NCI-H1105 treated with DMSO at 0.1 percent for 48 hours (cell line): ENCODE measurements around the gene R3HDM4.
A peak's percentile ranks its signal among the peaks of the same experiment; 100 is the strongest.

Source experiments
- DNase-seq: peaks from one replicate; lab custom pipeline; 2025; lab: John Stamatoyannopoulos, UW

Gene R3HDM4

GRCh38 chr19:912181-913079 is 589 bp downstream of the R3HDM4 start:
- DNase-seq: no peak

GRCh38 chr19:911197-912033 is 1.6 kb downstream of the R3HDM4 start:
- no peak for DNase-seq

GRCh38 chr19:907183-907853 is 5.7 kb downstream of the R3HDM4 start:
- no peak for DNase-seq

DNA sequence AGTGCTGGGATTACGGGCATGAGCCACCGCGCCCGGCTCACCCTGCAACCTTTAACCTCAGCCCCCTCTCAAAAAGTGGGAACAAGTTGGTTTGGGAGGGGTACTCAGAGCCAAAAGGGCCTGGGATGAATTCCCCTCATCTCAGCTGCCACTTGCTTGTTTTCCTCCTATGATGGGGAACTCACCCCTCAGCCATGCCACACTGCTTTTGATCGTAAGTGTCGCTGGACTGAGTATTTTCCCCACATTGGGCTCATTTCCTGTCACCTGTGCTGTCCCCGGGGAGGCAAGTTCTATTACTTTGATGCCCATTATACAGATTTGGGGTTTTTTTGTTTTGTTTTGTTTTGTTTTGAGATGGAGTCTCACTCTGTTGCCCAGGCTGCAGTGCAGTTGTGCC is 6.5 kb downstream of the R3HDM4 start:
- no peak for DNase-seq

- DNase-seq: no peak
Measured at GRCh38 chr19:904545-904944, 8.5 kb downstream of the R3HDM4 start.

GRCh38 chr19:903266-903797 is 9.7 kb downstream of the R3HDM4 start:
- no peak for DNase-seq

DNA sequence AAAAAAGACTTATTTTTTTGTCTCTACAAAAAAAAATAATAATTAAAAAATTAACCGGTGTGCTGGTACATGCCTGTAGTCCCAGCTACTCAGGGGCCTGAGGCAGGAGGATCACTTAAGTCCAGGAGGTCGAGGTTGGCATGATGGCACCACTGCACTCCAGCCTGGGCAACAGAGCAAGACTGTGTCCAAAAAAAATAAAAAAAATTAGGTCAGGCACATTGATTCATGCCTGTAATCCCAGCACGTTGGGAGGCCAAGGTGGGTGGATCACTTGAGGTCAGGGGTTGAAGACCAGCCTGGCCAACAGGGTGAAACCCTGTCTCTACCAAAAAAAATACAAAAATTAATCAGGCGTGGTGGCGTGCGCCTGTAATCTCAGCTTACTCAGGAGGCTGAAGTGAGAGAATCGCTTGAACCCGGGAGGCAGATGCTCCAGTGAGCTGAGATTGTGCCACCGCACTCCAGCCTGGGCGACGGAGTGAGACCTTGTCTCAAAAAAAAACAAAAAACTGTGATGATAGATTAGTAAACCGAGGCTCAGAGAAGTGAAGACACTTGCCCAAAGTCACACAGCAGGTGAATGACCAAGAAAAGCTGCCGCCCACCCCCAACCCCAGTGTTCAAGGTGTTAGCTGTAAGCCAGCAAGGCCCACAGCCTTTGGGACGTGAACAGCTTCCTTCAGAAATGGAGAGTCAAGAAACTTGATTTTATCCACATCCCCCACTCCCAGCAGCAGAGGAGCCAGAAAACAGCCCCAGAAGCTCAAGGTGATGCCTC is 10.4 kb downstream of the R3HDM4 start:
- no peak for DNase-seq

- no peak for DNase-seq
Measured at GRCh38 chr19:902093-902370, 11.0 kb downstream of the R3HDM4 start.

- DNase-seq: no peak
Measured at GRCh38 chr19:901216-902092, 11.6 kb downstream of the R3HDM4 start.

GRCh38 chr19:900302-901111 is 12.5 kb downstream of the R3HDM4 start:
- no peak for DNase-seq

DNA sequence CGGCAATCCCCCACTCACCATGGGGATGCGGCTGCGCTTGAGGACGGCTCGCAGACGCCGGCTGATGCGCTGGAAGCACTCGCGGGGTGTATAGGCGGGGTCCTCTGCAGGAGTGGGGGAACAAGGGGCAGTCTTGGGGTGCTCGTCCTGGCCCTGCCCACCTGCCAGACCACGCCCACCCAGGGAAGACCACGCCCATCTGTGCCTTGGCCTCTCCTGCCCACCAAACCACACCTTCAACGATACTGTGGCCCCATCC is 13.0 kb downstream of the R3HDM4 start:
- DNase-seq: no peak

DNA sequence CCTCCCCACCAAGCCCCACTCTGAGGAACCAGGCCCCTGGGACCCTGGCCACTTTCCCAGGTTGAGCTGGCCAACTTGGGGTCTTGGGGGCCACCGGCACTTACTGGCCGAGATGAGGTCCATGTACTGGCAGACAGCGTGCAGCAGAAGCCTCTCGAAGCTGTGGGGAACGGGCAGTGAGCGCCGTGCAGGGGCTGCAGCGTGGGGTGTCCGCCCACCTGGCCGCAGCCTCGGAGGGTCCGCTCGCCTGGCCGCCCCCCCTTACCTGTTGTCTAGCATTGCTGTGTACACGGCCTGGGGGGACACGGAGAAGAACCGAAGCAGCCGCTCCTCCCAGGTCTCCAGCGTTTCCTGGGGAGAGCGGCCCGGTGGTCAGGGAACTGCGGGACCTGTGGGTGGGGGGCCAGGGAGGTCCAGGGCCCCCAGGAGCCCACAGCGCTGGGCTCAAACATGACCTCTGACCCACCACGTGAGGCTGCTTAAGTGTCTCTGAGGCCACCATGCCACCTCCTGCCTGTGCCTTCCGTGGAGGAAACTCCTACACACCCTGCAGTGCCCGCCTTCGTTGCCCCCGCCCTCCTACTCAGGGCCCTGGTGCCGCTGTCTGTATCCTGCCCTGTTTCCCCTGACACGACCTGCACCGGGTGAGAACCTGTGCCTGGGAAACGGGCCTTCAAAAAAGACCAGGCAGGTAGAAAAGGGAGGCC is 13.5 kb downstream of the R3HDM4 start:
- no peak for DNase-seq

DNA sequence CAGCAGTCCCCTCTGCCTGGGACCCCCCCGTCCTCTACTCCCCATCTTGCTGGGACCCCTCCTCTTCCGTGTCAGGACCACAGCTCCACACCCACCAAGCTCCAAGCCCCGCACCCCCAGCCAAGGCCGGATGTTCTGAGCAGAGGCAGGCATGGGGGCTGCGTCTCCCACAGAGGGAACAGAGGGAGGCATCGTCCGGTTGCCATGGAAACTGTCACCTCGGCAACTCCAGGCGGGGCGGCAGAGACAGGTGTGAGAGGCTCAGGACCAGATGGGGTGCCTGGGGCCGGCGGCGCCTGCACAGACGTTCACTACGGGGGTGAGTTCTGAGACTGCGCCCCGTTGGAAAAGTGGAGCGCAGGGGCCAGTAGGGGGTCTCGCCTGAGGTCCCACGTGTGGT is 14.4 kb downstream of the R3HDM4 start:
- peak; percentile 72 for DNase-seq

DNA sequence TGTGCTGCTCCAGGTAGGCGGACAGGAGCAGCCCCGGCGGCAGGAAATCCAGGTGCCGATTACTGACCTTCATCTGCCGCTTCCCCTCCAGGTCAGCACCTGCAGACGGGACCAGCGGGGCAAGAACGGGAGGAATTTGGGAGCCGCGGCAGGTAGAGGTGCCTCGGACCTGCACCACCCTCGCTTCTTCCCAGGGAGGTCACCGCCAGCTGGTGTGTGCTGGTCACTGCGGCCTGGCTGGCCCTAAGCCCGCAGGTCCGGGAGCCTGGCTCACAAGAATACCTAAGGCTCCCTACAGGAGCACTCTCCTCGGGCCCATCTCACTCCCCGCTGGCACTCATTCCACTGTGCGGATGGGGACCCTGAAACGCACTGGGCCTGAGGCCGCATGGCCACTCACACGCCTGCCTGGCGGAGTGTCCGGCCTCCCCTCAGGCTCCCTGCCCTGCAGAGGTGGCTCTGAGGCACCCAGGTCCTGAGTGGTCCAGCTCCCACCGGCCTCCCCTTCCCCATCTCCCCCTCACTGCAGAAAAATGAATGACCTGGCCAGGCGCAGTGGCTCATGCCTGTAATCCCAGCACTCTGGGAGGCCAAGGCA is 15.5 kb downstream of the R3HDM4 start:
- no peak for DNase-seq

DNA sequence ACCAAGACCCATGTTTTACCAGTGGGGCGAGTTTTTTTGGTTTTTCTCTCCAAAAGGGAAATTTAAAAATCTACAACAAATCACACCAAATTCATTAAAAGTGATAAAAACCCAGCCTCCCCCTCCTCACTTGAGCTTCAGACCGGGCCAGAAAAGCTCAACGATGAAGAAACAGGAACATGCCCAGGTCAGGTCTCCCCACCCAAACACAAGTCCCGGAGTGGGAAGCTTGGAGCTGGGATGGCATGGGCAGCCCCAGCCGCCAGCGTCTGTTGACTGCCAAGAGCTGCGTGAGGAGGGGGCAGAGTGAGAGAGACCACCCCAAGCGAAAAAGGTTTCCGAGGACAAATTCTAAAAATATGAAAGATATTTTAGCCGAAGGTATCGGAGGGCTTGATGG is 16.0 kb downstream of the R3HDM4 start:
- no peak for DNase-seq

DNA sequence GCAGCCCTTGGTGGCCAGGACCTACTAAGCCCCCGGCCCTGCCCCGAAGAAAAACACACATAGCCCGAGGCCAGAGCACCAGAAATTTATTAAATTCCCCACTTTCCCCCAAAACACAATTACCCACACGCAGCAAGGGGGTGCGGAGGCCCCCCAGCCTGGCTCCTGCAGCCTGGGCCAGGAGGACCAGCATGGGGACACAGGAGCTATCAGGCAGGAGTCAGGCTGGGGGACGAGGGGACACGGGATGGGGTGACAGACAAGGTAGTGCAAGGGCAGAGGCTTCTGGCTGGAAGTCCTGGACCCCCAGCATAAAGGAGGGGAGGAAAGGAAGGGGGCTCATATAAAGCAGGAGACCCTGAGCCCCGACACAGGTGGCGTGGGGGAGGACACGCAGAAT is 16.6 kb downstream of the R3HDM4 start:
- no peak for DNase-seq

DNA sequence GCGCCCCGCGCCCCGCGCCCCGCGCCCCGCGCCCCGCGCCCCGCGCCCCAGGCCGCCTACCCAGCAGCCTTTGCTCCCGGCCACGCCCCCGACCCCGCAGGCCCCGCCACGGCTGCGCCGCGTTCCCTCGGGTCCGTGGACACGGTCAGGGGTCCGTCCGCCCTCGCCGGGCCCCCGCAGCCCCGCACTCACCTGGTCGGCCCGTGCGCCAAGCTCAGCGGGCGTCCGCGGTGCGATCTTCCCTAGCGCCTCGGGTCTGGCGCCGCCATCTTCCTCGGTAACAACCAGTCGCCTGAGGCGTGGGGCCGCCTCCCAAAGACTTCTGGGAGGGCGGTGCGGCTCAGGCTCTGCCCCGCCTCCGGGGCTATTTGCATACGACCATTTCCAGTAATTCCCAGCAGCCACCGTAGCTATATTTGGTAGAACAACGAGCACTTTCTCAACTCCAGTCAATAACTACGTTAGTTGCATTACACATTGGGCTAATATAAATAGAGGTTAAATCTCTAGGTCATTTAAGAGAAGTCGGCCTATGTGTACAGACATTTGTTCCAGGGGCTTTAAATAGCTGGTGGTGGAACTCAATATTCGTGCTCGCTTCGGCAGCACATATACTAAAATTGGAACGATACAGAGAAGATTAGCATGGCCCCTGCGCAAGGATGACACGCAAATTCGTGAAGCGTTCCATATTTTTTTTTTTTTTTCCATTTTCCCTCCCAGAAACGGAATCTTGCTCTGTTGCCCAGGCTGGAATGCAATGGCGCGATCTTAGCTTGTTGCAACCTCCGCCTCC is 19.9 kb downstream of the R3HDM4 start, which contains the start of the genes MED16 and RNU6-9:
TSS of gene MED16 (minus strand) at position 294 of the 796 bp plus-strand sequence. CDS start 2,056 bp downstream, outside the sequence.
TSS of gene RNU6-9 (plus strand) at position 591 of the 796 bp plus-strand sequence.
- DNase-seq: peak; percentile 92
